ENCODE measurements around the gene SH3GL1.

- TF ChIP-seq RAD21 (IDR thresholded peaks at IDR 0.05; ENCODE audit: low read length) = no peak
- TF ChIP-seq, protein P1, sequence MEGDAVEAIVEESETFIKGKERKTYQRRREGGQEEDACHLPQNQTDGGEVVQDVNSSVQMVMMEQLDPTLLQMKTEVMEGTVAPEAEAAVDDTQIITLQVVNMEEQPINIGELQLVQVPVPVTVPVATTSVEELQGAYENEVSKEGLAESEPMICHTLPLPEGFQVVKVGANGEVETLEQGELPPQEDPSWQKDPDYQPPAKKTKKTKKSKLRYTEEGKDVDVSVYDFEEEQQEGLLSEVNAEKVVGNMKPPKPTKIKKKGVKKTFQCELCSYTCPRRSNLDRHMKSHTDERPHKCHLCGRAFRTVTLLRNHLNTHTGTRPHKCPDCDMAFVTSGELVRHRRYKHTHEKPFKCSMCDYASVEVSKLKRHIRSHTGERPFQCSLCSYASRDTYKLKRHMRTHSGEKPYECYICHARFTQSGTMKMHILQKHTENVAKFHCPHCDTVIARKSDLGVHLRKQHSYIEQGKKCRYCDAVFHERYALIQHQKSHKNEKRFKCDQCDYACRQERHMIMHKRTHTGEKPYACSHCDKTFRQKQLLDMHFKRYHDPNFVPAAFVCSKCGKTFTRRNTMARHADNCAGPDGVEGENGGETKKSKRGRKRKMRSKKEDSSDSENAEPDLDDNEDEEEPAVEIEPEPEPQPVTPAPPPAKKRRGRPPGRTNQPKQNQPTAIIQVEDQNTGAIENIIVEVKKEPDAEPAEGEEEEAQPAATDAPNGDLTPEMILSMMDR (IDR thresholded peaks at IDR 0.05) = no peak
- no peak for TF ChIP-seq POLR2AphosphoS5 (IDR thresholded peaks at IDR 0.05; ENCODE audit: low read depth, low read length)
These were observed 45.5 kb downstream of the SH3GL1 start for GRCh38 chr19:4354897-4355296.
